ENCODE measurements around the gene GZF1.

- TF ChIP-seq, protein P1, sequence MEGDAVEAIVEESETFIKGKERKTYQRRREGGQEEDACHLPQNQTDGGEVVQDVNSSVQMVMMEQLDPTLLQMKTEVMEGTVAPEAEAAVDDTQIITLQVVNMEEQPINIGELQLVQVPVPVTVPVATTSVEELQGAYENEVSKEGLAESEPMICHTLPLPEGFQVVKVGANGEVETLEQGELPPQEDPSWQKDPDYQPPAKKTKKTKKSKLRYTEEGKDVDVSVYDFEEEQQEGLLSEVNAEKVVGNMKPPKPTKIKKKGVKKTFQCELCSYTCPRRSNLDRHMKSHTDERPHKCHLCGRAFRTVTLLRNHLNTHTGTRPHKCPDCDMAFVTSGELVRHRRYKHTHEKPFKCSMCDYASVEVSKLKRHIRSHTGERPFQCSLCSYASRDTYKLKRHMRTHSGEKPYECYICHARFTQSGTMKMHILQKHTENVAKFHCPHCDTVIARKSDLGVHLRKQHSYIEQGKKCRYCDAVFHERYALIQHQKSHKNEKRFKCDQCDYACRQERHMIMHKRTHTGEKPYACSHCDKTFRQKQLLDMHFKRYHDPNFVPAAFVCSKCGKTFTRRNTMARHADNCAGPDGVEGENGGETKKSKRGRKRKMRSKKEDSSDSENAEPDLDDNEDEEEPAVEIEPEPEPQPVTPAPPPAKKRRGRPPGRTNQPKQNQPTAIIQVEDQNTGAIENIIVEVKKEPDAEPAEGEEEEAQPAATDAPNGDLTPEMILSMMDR (IDR thresholded peaks at IDR 0.05): no peak
- TF ChIP-seq POLR2A (IDR thresholded peaks at IDR 0.05): no peak
These were observed 58.3 kb downstream of the GZF1 start for GRCh38 chr20:23419995-23420901.

Measured in transverse colon (tissue), 3 donors.